ENCODE data around the gene U2AF2. TPM values are rescaled to one million over a fixed set of nuclear protein-coding genes. Genes with fewer than 3 reads are reported as not detected.

U2AF2 gene
- total and polyA plus RNA-seq, 9 of the 15 experiments (the other 6 are each of a cell fraction or from before 2014, with no cell fraction given): 3.0 to 331 (median 157) TPM

DNA sequence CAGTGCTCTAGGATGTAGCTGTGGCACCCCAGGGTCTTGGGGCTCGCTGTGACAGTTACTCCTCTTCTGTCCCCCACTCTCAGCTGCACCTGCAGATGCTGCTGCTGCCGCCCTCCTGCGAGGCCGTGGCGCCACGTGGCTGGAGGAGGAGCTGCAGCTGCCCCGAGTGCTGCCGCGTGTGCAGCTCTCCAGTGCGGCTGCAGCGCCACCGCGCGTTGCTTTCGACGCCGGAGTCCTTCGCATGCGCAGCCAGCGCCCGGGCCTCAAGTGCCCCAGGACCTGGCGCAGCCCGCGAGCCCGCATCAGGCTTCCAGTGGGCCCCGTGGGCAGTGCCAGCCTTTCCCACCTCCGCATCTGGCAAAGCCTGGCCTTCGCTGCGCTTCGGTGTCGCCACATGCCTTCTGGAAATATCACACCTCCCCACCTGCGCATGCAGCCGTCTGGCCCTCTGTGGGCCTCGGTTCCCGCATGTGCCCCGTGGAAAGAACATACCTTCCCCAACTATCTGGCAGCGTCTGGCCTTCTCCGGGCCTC lies 14.7 kb upstream of the U2AF2 start (continued):
- peak; percentile 68 for TF ChIP-seq RBM22 (IDR thresholded peaks at IDR 0.05; ENCODE audit: low read depth, low read length, poor library complexity, severe bottlenecking)
- TF ChIP-seq, protein P1, sequence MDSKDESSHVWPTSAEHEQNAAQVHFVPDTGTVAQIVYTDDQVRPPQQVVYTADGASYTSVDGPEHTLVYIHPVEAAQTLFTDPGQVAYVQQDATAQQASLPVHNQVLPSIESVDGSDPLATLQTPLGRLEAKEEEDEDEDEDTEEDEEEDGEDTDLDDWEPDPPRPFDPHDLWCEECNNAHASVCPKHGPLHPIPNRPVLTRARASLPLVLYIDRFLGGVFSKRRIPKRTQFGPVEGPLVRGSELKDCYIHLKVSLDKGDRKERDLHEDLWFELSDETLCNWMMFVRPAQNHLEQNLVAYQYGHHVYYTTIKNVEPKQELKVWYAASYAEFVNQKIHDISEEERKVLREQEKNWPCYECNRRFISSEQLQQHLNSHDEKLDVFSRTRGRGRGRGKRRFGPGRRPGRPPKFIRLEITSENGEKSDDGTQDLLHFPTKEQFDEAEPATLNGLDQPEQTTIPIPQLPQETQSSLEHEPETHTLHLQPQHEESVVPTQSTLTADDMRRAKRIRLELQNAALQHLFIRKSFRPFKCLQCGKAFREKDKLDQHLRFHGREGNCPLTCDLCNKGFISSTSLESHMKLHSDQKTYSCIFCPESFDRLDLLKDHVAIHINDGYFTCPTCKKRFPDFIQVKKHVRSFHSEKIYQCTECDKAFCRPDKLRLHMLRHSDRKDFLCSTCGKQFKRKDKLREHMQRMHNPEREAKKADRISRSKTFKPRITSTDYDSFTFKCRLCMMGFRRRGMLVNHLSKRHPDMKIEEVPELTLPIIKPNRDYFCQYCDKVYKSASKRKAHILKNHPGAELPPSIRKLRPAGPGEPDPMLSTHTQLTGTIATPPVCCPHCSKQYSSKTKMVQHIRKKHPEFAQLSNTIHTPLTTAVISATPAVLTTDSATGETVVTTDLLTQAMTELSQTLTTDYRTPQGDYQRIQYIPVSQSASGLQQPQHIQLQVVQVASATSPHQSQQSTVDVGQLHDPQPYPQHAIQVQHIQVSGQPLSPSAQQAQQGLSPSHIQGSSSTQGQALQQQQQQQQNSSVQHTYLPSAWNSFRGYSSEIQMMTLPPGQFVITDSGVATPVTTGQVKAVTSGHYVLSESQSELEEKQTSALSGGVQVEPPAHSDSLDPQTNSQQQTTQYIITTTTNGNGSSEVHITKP (IDR thresholded peaks at IDR 0.05; ENCODE audit: partially characterized antibody): no peak
- TF ChIP-seq CTCF (IDR thresholded peaks at IDR 0.05 in 2 of 3, conservative IDR thresholded peaks at IDR 0.05 in 1 of 3; ENCODE audit: insufficient read depth in 2 of 3, low read depth in 1 of 3, low read length in 3 of 3): peak; percentile 59 to 90 (median 63)
- no peak for TF ChIP-seq ZFP36 (IDR thresholded peaks at IDR 0.05; ENCODE audit: low read depth, low read length, partially characterized antibody)
- 0 out of 2 replicates have a peak, but pooled peaks have one; percentile 38 for TF ChIP-seq MYNN (IDR thresholded peaks at IDR 0.05)
- TF ChIP-seq MYNN (CRISPR knock-in tag; IDR thresholded peaks at IDR 0.05): no peak
- TF ChIP-seq ZNF217 (CRISPR knock-in tag; IDR thresholded peaks at IDR 0.05): peak; percentile 88; the same call in 1 of the 2 replicates
- no peak for TF ChIP-seq ZNF512 (tag; IDR thresholded peaks at IDR 0.05)
- no peak for TF ChIP-seq ELK3 (CRISPR knock-in tag; IDR thresholded peaks at IDR 0.05)
- TF ChIP-seq EP400 (IDR thresholded peaks at IDR 0.05): peak; percentile 90; the same call in 1 of the 2 replicates
- no peak for TF ChIP-seq EZH2 (IDR thresholded peaks at IDR 0.05; ENCODE audit: borderline replicate concordance, low read depth, low read length)
- TF ChIP-seq, protein P2, sequence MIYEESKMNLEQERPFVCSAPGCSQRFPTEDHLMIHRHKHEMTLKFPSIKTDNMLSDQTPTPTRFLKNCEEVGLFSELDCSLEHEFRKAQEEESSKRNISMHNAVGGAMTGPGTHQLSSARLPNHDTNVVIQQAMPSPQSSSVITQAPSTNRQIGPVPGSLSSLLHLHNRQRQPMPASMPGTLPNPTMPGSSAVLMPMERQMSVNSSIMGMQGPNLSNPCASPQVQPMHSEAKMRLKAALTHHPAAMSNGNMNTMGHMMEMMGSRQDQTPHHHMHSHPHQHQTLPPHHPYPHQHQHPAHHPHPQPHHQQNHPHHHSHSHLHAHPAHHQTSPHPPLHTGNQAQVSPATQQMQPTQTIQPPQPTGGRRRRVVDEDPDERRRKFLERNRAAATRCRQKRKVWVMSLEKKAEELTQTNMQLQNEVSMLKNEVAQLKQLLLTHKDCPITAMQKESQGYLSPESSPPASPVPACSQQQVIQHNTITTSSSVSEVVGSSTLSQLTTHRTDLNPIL (CRISPR knock-in tag; IDR thresholded peaks at IDR 0.05): no peak
- TF ChIP-seq OTX1 (CRISPR knock-in tag; IDR thresholded peaks at IDR 0.05): no peak; the same call in 1 of the 2 replicates
- TF ChIP-seq PTBP1 (IDR thresholded peaks at IDR 0.05; ENCODE audit: low read depth, low read length): no peak
- TF ChIP-seq, protein P3, sequence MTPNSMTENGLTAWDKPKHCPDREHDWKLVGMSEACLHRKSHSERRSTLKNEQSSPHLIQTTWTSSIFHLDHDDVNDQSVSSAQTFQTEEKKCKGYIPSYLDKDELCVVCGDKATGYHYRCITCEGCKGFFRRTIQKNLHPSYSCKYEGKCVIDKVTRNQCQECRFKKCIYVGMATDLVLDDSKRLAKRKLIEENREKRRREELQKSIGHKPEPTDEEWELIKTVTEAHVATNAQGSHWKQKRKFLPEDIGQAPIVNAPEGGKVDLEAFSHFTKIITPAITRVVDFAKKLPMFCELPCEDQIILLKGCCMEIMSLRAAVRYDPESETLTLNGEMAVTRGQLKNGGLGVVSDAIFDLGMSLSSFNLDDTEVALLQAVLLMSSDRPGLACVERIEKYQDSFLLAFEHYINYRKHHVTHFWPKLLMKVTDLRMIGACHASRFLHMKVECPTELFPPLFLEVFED (CRISPR knock-in tag; conservative IDR thresholded peaks at IDR 0.05): no peak
- TF ChIP-seq PHB (CRISPR knock-in tag; IDR thresholded peaks at IDR 0.05): no peak
- TF ChIP-seq TGIF2 (CRISPR knock-in tag; IDR thresholded peaks at IDR 0.05): peak; percentile 91

All from K562 (cell line).